Measurements from ENCODE around the gene CNTFR. TPM values are rescaled to one million over a fixed set of nuclear protein-coding genes. Genes with fewer than 3 reads are reported as not detected.

The CNTFR gene
- total RNA-seq, 2 donors from 2014 or later = 1.6 to 16.8 TPM

- H3K9me3 ChIP-seq = no peaks in the 10 kb centered on the region
- H3K27ac ChIP-seq = no peak overlapping the region
- H3K4me1 ChIP-seq = peaks cover 11% of the 10 kb centered on the region
- no peak overlapping the region for H3K4me3 ChIP-seq
- intact Hi-C loops (cut with DNase I) = no loop called here
- no peaks in the 10 kb centered on the region for H3K27me3 ChIP-seq
- DNase-seq = peak in 3 of 4 donors; percentile 17 to 44 (median 40)
- 20 to 25% methylated on average over 14 to 20 of the region's 21 CpGs for WGBS, 2 donors
- ATAC-seq = peak; percentile 54
- TF ChIP-seq CTCF (IDR thresholded peaks at IDR 0.05) (no peak), POLR2A (IDR thresholded peaks at IDR 0.05) (no peak)
- no peaks in the 10 kb centered on the region for H3K36me3 ChIP-seq (replicated peaks in 1 of 2; ENCODE audit: insufficient read depth in 1 of 2, low read depth in 2 of 2)
These were observed 29.7 kb downstream of the CNTFR start for GRCh38 chr9:34559624-34560455.

GRCh38 chr9:34558919-34559623, 30.5 kb downstream of the CNTFR start:
- DNase-seq (no peak), ATAC-seq (no peak)
- no peak for TF ChIP-seq POLR2A (IDR thresholded peaks at IDR 0.05)
- no peak for TF ChIP-seq CTCF (IDR thresholded peaks at IDR 0.05)
- no peaks in the 10 kb centered on the region for H3K27me3 ChIP-seq
- intact Hi-C loops (cut with DNase I) = no loop called here
- H3K4me3 ChIP-seq = no peak overlapping the region
- no peaks in the 10 kb centered on the region for H3K9me3 ChIP-seq
- H3K4me1 ChIP-seq = peaks cover 11% of the 10 kb centered on the region
- no peak overlapping the region for H3K27ac ChIP-seq
- 46 to 57% methylated on average over 13 to 17 of the region's 17 CpGs for WGBS, 2 donors
- no peaks in the 10 kb centered on the region for H3K36me3 ChIP-seq (replicated peaks in 1 of 2; ENCODE audit: insufficient read depth in 1 of 2, low read depth in 2 of 2)

DNA sequence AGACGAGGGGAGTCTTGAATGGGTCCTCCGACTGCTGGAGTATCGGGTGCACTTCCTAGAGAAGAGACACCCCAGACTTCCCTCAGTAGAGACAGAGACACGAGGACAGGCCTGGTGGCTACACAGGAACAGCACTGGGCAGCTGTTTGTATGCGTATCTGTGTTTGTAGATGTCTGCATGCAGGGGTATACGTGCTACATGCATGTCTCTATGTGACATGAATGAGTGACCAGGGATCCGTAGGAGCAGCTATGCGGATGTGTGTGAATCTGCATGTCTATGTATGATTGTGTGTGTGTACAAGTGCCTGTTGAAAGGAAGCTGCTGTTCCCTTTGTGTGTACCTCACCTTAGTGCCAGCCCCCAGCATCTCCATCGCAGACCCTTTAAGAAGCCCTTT, 31.2 kb downstream of the CNTFR start:
- no peak for DNase-seq
- intact Hi-C loops (cut with DNase I) = no loop called here
- Histone ChIP-seq H3K36me3 (replicated peaks in 1 of 2; ENCODE audit: insufficient read depth in 1 of 2, low read depth in 2 of 2) (no peaks in the 10 kb centered on the region), H3K27ac (no peak overlapping the region), H3K9me3 (no peaks in the 10 kb centered on the region), H3K4me3 (no peak overlapping the region), H3K4me1 (peaks cover 11% of the 10 kb centered on the region), H3K27me3 (no peaks in the 10 kb centered on the region)
- WGBS, 2 donors = 84 to 93% methylated on average over 3 to 9 of the region's 9 CpGs
- TF ChIP-seq POLR2A (IDR thresholded peaks at IDR 0.05) (no peak), CTCF (IDR thresholded peaks at IDR 0.05) (no peak)
- ATAC-seq = no peak

GRCh38 chr9:34557426-34558321, 31.9 kb downstream of the CNTFR start:
- WGBS, 2 donors = 70 to 74% methylated on average over 7 to 19 of the region's 19 CpGs
- intact Hi-C loops (cut with DNase I) = no loop called here
- no peak for TF ChIP-seq CTCF (IDR thresholded peaks at IDR 0.05)
- no peak for TF ChIP-seq POLR2A (IDR thresholded peaks at IDR 0.05)
- ATAC-seq (no peak), DNase-seq (no peak)
- H3K4me3 ChIP-seq = no peak overlapping the region
- no peaks in the 10 kb centered on the region for H3K36me3 ChIP-seq (replicated peaks in 1 of 2; ENCODE audit: insufficient read depth in 1 of 2, low read depth in 2 of 2)
- no peak overlapping the region for H3K27ac ChIP-seq
- H3K4me1 ChIP-seq = peaks cover 11% of the 10 kb centered on the region
- H3K9me3 ChIP-seq = no peaks in the 10 kb centered on the region
- no peaks in the 10 kb centered on the region for H3K27me3 ChIP-seq

Data from body of pancreas (tissue), 4 donors.